ENCODE data around the gene PCBP3. TPM values are rescaled to one million over a fixed set of nuclear protein-coding genes. Genes with fewer than 3 reads are reported as not detected.

The PCBP3 gene
- polyA plus RNA-seq, 1 donor (not counting 4 experiments of a cell fraction or from before 2014, with no cell fraction given): 0.25 TPM

- H3K4me2 ChIP-seq (ENCODE audit: control insufficient read depth, extremely low read depth, insufficient read depth, low read depth, low read length): no peak overlapping the region
- H3K27ac ChIP-seq (ENCODE audit: control insufficient read depth, insufficient read depth, low read length): no peak overlapping the region
Measured at GRCh38 chr21:45970674-45971615, 327.4 kb downstream of the PCBP3 start.

DNA sequence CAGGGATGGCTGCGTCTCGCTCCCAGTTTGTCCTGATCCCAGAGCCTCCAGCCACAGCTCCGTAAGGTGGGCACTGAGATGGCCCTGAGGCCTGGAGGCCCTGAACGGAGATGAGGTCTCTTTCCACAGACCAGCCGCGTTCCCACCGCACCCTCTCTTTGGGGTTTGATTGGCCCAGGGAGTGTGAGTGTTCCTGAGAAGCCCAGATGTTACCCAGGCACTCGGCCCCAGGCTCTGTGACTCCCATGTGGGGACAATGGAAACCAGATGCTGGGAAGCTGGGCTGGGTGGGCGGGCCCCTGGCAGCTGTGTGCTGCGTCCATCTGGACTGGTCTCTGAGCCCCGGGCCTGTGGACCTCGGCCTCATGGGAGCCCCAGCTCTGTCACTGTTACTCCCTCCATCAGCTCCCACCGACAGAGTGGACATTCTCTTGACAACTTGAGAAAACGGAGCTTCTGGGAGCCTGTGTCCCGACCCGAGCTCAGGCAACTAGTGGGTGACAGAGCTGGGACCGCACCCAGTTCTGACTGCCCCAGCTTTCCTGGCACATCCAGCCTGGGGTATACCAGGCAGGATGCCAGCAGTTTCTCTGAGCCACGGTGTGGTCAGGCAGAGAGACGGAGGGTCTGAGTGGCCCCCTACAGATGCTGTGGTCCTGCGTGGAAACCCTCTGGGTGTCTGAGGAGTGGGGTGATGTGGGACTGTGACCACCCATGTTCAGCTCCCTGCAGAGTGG, 328.3 kb downstream of the PCBP3 start:
- H3K9me3 ChIP-seq (ENCODE audit: control insufficient read depth, low read depth, low read length): no peaks in the 10 kb centered on the region
- H3K4me3 ChIP-seq (ENCODE audit: control insufficient read depth in 2 of 3, extremely low read depth in 1 of 3, insufficient read depth in 2 of 3, low read depth in 1 of 3, low read length in 3 of 3): no peak overlapping the region
- H3K4me2 ChIP-seq (ENCODE audit: control insufficient read depth, extremely low read depth, insufficient read depth, low read depth, low read length): no peak overlapping the region
- no peaks in the 10 kb centered on the region for H4K20me1 ChIP-seq (ENCODE audit: control insufficient read depth, extremely low read depth, insufficient read depth, low read length)
- no peaks in the 10 kb centered on the region for H3K36me3 ChIP-seq (ENCODE audit: control insufficient read depth in 2 of 2, extremely low read depth in 1 of 2, insufficient read depth in 2 of 2, low read length in 2 of 2)
- H3K9ac ChIP-seq (ENCODE audit: control insufficient read depth, extremely low read depth, insufficient read depth, low read length): no peak overlapping the region
- FAIRE-seq (no peak), DNase-seq (ENCODE audit: low read depth, low spot score) (no peak)
- H3K4me1 ChIP-seq (ENCODE audit: control insufficient read depth, extremely low read depth, insufficient read depth, low read length): peaks cover 22% of the 10 kb centered on the region
- H3K27me3 ChIP-seq (ENCODE audit: control insufficient read depth, extremely low read depth, insufficient read depth, low read length): peaks cover 38% of the 10 kb centered on the region
- H2AFZ ChIP-seq (ENCODE audit: control insufficient read depth, low read length): no peak overlapping the region
- dilution Hi-C loops (cut with MboI; ENCODE audit: extremely low pct_ligation_motif_present, low sequenced_read_pairs): no loop called here
- no peak overlapping the region for H3K27ac ChIP-seq (ENCODE audit: control insufficient read depth, insufficient read depth, low read length)
- TF ChIP-seq CTCF (optimal IDR thresholded peaks at IDR 0.05 in 1 of 3, IDR thresholded peaks at IDR 0.05 in 1 of 3, conservative IDR thresholded peaks at IDR 0.05 in 1 of 3; ENCODE audit: extremely low read depth in 1 of 3, insufficient read depth in 2 of 3, low read length in 3 of 3) (no peak), EZH2 (IDR thresholded peaks at IDR 0.05; ENCODE audit: low read length) (no peak)
- no peaks in the 10 kb centered on the region for H3K9me1 ChIP-seq (ENCODE audit: control insufficient read depth, extremely low read depth, insufficient read depth, low read length)
- no peaks in the 10 kb centered on the region for H3K79me2 ChIP-seq (ENCODE audit: control insufficient read depth, insufficient read depth, low read length)

More at GRCh38 chr21:45970674-45971615, 327.4 kb downstream of the PCBP3 start:
- Histone ChIP-seq H3K9me3 (ENCODE audit: control insufficient read depth, low read depth, low read length) (no peaks in the 10 kb centered on the region), H2AFZ (ENCODE audit: control insufficient read depth, low read length) (no peak overlapping the region), H4K20me1 (ENCODE audit: control insufficient read depth, extremely low read depth, insufficient read depth, low read length) (no peaks in the 10 kb centered on the region), H3K79me2 (ENCODE audit: control insufficient read depth, insufficient read depth, low read length) (no peaks in the 10 kb centered on the region), H3K9ac (ENCODE audit: control insufficient read depth, extremely low read depth, insufficient read depth, low read length) (no peak overlapping the region), H3K27me3 (ENCODE audit: control insufficient read depth, extremely low read depth, insufficient read depth, low read length) (peaks cover 35% of the 10 kb centered on the region), H3K36me3 (ENCODE audit: control insufficient read depth in 2 of 2, extremely low read depth in 1 of 2, insufficient read depth in 2 of 2, low read length in 2 of 2) (no peaks in the 10 kb centered on the region), H3K9me1 (ENCODE audit: control insufficient read depth, extremely low read depth, insufficient read depth, low read length) (no peaks in the 10 kb centered on the region), H3K4me3 (ENCODE audit: control insufficient read depth in 2 of 3, extremely low read depth in 1 of 3, insufficient read depth in 2 of 3, low read depth in 1 of 3, low read length in 3 of 3) (no peak overlapping the region), H3K4me1 (ENCODE audit: control insufficient read depth, extremely low read depth, insufficient read depth, low read length) (peaks cover 22% of the 10 kb centered on the region)
- FAIRE-seq (no peak), DNase-seq (ENCODE audit: low read depth, low spot score) (no peak)
- dilution Hi-C loops (cut with MboI; ENCODE audit: extremely low pct_ligation_motif_present, low sequenced_read_pairs): no loop called here
- TF ChIP-seq CTCF (optimal IDR thresholded peaks at IDR 0.05 in 1 of 3, IDR thresholded peaks at IDR 0.05 in 1 of 3, conservative IDR thresholded peaks at IDR 0.05 in 1 of 3; ENCODE audit: extremely low read depth in 1 of 3, insufficient read depth in 2 of 3, low read length in 3 of 3) (peak; percentile 64 to 99 (median 90)), EZH2 (IDR thresholded peaks at IDR 0.05; ENCODE audit: low read length) (no peak)
